Stimulated activated CD4-positive, alpha-beta T cell treated with anti-CD3 and anti-CD28 coated beads, Interleukin-4, amount 100 ng/mL, for 1 hour (primary cell): ENCODE data around the gene ZNF213.

Experiments used
- DNase-seq: peaks from one replicate; pipeline ENCODE4 v3.0.0-alpha.2; 2020

The ZNF213 gene

DNA sequence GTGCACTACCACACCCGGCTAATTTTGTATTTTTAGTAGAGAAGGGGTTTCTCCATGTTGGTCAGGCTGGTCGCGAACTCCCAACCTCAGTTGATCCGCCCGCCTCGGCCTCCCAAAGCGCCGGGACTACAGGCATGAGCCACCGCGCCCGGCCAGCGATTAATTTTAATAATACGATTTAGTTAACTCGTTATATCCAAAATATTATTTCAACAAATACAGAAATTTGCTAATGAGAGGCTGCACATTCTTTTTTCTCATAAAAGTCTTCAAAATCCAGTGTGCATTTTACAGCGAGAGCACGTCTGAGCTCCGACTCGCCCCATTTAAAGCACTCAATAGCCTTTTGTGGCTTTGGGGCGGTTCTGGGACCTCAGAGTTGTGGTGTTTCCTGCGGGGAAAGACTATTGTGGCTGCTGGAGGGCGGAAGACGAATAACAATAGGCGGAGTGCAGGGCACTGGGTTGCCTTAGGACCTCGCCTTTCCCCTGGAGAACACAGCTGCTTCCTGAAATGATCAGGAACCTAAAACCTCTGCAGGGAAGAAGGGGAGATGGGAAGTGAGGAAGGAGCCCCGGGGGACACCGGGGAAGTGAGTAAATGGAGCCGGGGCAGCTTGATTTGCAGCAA is 32.9 kb upstream of the ZNF213 start:
- DNase-seq = peak; percentile 13

DNA sequence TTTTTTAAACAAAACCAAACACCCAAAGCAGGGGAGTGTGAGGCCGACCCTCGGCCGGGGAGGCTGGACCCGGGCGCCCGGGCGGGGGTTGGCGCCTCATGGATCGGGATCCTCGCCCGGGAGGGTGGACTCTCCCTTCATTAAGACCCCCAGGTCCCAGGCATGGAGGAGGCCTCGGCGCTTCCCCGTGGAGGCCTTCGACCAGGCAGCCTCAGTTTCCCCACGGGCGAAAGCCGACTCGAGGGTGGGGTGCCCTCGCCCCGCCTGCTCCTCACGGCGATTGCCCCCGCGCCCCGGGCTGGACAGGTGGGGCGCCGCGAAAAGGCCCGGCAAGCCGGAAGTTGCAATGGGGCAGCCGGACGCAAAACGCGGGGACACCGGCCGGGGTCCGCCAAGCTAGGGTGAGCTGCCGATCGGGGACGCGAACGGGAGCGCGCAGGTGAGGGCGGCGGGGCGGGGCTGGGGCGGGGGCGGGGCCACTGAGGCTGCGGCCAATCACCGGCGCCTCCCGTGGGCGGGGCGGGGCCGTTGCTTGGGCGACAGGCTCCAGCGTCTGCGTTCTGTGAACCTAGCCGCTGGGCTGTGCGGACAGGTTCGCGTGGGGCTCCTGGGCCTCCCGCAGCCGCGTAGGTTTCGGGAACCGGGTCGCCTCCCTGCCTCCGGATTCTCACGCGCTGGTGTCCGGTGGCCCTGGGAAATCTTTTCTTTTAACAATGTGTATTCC is 28.5 kb upstream of the ZNF213 start:
- peak; percentile 91 for DNase-seq

DNA sequence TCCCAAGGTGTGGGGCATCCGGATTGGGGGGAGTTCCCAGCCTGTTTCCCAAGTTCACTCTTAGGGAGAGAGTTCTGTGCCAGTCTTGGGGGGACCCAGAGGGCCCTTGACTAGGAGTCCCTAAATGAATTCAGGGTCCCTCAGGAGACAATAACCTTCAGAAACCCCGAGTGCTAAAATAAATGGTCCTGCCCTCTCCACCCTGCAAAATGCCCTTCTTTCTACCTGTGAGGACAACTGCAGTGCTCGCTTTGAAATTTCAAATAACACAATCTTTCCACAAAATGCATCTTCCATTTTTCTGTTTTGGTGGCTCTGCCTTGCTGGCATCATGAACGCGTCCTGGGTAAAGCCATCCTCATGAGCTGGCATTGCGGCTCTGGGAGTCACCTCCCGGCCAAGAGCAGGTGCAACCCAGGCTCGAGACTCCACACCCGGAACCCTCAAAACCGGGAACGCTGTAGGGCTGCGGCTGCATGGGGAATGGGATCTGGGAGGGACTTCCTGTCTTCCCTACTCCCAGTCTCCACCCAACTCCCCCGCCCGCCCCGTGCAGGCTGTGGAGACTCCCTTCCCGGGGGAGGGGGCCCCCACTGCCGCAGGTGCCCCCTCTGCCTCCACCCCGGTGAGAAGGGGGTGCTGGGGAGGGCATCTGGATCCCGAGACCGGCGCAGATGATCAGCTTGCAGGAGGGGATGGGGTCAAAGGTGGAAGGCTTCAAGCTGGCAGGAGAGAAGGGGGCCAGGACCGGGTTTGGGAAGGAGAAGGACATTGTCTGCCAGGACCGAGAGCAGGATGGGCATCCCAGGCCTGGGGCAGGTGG is 22.6 kb upstream of the ZNF213 start, which contains the start of gene ZNF205:
Gene ZNF205 (plus strand): TSS at position 529 of the 823 bp plus-strand sequence. CDS start 845 bp downstream, outside the sequence.
- no peak for DNase-seq

DNA sequence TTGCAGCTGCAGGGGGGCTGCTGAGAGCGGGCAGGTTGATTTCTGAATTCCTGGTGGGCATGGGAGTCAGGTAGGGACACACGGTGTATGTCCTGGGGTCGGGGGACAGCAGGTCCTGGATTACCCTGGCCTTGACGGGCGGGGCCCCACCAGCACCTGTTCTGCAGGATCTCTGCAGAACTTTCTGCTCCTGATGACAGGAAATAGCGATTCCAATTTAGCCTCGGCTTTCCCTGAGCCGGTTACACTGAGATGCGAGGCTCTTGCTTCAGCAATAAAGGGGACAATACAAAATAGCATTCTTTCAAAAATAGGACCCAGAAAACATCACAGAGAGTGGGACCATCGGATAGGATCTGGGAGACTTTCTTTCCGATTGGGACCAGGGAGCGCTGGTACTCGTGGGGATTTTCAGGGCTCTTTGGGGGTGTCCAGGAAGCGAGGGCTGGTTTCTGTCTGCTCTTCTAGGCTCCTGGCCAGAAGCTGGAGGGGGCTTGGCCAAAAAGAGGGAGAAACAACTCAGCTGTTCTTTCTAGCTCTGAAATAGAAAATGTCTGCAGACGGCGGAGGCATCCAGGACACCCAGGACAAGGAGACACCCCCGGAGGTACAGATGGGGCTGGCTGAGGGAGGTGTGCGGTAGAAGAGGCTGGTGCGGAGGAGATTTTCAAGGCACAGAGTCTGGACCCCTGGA is 21.8 kb upstream of the ZNF213 start:
- no peak for DNase-seq

DNA sequence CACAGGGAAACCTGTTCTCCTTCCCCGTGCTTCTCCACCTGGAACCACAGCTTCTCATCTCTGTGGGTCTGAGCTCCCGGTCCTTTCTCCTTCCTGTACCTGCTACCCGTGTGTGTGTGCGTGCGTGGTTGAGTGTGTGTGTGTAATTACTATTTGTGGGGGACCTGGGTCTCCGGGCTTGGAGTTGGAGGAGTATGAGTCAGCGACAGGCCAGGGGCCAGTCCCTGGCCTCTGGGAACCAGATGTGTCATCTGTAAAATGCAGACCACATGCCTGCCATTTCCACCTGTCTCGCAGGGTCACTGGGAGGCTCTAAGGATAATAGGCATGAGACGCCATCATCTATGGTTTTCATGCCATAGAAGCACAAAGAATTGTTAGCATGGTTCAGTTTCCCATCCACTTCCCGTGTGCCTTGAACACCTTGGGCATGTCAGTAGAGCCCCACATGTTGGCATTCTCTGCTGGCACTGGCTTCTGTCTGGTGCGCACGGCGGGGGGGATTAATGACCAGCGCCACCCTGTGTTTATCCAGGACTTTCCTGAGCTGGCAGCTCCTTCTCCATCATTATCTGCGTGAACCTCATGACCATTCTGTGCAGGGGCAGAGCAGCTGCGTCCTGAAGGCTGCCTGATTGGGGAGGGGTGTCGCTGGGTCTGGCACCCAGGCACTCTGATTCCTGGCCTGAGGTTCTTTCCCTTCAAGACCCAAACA is 20.9 kb upstream of the ZNF213 start:
- no peak for DNase-seq

DNA sequence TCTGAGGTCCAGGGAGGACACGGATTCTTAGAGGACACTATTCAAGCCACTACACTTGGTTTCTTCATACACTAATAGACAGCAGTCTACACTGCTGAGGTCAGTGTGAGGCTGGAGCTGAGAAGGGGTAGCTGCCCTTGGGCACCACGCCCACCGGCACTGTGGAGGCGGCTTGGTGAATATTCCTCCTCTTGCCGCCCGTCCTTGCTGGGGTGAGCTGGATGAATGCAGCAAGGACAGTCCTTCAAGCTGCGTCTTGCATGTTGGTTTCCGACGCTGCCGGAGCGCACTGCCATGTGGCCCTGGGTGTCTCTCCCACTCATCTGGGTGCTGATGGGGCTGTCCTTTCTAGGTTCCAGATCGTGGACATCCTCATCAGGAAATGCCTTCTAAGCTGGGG is 19.8 kb upstream of the ZNF213 start:
- no peak for DNase-seq

DNA sequence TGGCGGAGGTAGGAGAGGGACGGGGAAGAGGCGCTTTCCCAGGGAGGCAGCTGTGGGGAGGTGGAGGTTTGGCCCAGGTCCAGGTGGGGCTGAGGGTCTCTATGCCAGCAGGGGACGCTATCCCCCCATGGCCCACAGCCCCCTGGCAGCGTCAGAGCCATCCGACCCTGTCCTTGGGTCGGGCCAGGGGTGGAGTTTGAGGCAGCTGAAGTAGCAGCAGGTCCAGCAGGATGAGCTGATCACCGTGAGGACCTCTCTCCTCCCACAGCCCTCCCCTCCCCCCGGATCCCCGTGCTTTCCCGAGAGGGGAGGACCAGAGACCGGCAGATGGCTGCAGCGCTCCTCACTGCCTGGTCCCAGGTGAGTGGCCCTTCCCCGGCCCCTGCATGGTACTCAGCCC is 19.3 kb upstream of the ZNF213 start:
- DNase-seq = no peak

DNA sequence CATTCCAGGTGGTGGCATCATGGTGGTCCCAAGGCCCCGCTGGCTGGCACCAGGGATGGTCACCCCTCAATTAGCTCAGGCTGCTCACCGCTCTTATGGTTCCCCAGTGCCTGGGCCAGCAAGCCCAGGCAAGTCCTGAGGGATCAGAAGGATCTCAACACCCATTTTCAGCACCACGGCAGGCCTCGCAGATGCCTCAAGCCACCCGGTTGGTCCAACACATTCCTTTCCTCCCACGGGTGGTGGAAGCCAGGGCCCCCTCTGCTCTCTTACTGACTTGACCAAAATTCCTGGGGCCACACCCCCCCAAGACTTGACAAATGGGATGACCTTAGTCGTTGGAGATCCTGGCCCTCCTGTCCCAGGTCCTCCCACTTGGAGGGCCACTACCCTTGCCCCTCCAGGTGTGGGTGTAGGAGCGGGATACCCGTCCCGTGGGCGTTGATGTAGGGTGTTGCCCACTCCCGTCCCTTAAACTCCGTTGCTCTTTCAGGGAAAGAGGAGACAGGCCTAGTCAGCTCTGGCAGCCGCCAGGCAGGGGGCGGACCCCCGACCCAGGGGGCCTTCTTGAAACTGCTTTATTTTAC is 16.5 kb upstream of the ZNF213 start:
- no peak for DNase-seq

DNA sequence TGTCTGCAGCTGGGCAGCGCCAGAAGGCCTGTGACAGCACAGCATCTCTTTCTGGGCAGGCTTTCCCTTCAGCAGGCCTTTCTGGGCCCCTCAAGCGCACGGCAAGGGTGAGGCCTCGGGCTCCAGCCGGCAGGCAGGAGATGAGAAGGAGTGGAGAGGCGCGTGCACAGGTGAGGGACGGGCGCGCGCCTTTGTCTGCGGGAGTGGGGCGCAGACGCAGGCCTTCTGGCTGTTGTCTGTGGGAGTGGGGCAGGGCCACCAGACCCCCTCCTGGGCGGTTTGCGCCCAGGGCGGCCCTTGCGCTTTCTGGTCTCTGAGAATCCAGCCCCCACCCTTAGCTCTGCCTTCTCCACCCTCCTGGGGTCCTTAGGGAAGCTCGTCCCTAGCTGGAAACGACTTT is 16.0 kb upstream of the ZNF213 start:
- no peak for DNase-seq

DNA sequence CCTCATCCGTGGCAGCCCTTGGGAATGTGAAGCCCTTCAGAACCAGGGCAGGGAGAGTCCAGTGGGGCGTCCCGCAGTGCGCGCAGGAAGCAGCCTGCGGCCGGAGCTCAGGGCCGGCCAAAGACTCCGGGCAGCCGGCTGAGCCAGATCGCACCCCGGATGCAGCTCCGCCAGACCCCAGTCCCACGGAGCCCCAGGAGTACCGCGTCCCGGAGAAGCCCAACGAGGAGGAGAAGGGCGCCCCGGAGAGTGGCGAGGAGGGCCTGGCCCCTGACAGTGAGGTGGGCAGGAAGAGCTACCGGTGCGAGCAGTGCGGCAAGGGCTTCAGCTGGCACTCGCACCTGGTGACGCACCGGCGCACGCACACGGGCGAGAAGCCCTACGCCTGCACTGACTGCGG is 15.5 kb upstream of the ZNF213 start:
- DNase-seq = no peak

DNA sequence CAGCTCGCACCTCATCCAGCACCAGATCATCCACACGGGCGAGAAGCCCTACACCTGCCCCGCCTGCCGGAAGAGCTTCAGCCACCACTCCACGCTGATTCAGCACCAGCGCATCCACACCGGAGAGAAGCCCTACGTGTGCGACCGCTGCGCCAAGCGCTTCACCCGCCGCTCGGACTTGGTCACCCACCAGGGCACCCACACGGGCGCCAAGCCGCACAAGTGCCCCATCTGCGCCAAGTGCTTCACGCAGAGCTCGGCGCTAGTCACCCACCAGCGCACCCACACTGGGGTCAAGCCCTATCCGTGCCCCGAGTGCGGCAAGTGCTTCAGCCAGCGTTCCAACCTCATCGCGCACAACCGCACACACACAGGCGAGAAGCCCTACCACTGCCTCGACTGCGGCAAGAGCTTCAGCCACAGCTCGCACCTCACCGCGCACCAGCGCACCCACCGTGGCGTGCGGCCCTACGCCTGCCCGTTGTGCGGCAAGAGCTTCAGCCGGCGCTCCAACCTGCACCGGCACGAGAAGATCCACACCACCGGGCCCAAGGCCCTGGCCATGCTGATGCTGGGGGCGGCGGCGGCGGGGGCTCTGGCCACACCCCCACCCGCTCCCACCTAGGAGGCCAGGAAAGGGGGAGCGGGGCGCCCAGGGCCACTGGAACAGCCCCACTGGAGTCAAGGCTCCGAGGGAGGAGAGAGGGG is 15.0 kb upstream of the ZNF213 start:
- DNase-seq = no peak

DNA sequence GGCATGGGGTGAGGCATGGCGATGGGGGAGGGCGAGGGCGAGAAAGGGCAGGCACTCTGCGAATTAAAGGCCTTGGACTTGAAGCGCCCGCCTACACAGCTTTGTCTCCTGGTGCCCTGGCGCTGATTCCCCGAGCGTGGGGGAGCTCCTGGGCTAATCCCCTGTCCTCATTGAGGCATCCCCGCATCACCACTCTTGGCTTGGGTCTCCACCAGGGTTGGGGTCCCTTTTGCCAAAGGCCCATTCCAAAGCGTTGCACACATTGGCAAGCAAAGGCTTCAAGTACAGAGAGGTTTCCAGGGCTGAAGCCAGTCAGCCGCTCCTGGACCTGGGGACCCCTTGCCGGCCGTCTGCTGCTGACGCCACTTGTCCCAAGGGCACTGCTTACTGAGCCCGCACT is 14.4 kb upstream of the ZNF213 start:
- DNase-seq = no peak

DNA sequence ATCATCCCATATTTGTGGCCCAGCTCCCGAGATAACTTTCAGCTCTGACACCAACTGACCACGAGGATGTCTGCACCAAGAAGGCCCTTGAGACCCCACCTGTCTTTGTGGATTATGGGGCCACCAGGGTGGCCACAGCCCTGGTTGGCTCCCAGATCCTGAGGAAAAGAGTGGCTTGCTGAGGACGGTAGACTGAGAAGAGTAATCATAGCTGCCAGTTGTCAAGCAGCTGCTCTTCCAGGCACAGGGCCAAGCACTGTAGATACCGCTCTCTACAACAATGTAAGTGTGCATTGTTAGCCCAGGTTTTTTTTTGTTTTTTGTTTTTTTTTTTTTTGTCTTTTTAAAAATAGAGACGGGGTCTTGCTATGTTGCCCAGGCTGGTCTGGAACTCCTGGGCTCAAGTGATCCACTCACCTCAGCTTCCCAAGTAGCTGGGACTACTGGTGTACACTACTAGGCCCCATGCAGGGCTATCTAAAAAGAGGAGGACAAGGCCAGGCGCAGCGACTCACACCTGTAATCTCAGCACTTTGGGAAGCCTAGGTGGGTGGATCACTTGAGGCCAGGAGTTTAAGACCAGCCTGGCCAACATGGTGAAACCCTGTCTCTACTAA is 12.9 kb upstream of the ZNF213 start:
- no peak for DNase-seq

DNA sequence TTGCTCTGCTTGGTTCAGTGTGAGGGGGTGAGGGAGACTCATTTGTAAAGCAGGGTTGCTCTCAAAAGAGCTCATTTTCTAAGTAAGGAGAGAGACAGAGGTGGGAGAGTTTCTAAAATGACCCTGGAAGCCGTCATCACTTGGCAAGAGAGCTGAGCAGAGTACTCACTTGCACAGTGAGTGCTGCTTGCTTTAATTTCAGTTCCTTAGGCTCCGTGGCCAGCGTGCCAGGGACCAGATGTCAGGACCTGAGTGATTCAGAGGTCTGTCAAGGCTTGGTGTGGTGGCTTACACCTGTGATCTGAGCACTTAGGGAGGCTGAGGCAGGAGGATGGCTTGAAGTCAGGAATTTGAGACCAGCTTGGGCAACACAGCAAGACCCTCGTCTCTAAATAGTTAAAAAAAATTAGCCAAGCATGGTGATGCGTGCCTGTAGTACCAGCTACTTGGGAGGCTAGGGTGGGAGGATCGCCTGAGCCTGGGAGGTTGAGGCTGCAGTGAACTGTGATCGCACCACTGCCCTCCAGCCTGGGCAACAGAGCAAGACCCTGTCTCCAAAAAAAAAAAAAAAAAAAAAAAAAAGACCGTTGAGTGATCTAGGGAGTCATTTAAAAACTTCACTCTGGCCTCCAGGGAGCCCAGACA is 11.8 kb upstream of the ZNF213 start:
- DNase-seq = no peak

DNA sequence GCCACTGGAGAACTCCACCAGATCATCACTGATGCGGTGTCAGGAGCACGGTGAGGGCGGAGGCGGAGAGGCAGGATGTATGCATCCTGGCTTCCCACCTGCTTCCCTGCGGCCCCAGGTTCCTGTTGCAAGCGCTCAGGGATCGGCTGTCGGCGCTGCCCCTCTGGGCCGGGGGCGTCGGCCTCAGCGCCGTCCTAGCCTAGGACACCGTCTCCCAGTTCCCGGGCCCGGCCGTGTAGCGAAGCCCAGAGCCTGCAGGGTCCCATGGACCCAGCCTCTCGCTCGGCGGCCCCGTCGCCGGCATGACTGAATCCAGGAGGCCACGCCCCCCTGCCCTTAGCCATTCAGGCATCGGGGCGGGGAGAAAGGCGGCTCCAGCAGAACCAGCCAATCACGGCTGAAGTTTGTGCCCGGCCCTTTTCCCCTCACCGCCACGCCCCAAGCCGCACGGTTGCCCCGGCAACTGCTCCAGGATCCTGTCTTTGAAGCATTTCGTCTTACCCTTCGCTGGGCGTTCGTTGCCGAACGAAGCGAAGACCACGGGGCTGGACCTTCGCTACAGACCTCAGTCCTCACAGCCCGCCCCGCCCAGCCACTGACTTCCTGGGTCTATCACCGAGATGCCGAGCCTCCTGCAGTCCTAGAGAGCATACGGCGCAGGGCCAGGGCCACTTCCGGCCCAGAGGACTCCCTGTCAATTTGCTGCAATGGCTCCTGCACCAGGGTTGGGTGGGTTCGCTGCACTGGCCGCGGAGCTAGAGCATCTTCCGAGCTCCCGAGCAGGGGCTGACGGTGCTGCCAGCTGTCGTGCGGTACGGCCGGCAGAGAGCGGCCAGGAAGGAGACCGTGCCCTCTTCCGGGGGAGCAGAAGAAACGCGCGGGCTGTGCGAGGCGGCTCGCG is 10.6 kb upstream of the ZNF213 start:
- peak; percentile 98 for DNase-seq

DNA sequence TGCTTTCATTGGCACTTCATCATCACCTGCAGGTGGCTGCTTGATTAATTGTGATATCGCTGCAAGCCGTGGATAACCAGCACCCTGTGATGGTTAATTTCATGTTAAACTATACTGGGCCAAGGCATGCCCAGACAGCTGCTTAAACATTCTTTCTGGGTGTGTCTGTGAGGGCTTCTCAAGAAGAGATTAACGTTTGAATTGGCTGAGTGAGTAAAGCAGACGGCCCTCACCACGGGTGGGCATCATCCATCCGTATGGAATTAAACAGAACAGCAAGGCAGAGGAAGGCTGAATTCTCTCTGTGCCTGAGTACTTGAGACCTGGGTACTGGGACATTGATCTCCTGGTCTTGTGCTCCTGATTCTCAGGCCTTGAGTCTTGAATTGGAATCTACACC is 7.1 kb upstream of the ZNF213 start:
- DNase-seq = no peak

DNA sequence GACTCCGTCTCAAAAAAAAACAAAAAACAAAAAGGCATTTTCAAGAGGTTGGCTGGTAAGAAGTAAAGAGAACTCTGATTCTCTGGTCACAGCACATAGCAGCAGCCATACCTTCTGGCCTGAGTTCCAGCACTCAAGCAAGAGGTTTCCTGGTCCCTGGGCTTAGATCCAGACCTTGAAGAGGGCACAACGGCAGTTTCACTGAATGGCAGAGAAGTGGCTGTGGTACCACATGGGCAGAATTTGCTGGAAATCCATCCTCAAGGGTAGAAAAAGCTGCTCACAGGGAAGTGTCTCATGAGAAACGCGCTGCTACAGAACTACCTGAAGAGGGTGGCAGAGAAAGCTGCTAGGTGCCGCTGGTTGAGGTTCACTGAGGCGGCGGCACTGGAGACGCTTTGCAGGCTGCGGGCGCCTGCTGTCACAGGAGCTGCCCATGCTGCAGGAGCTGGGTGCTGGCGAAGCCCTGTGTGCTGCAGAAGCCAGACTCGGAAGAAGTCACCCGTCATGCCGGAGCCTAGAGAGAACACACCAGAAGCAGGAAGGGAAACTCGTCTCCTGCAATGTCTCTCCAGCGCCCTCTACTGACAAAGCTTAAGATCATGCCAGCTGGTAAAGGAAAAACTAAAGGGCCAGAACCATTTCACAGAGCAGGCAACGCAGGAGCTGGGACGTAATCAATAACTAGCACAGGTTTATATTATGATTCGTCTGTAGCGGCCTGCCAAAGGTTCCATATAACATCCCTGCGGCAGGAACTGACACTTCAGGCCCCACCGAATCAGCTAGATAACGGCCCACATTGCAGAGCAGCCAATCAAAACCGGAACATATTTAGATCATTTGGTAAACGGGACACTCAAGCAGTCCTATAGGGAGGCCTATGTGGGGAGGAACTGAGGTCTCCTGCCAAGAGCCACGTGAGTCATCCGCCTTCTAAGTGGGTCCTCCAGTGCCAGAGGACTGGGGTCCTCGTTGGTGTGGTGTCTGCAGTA is 5.4 kb upstream of the ZNF213 start:
- DNase-seq = peak; percentile 63

DNA sequence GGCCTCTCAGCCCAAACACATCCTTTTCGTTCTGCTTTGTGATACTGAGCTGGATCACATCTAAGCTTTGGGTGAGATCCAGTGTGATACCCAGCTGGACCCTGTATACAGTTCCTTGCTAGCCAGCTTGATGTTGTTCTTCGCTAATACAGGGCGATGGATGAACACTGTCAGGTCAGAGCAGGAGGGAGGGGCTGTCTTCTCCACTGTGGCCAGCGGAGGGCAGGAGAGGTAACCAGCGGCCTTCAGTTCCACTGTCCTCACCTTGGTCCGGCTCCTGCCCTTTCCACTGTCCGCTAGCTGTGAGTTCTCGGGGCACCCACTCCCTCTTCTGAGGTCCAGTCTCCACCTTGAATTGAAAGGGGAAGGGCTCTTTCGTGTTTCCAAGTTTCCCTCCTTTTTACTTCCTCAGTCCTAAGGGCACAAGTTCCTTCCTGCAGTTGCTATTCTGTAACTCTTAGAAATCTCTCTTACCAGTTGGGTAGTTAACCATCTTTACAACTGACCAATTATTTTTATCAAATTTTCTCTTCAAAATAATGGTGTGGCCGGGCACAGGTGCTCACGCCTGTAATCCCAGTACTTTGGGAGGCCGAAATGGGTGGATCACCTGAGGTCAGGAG is 3.0 kb upstream of the ZNF213 start:
- peak; percentile 54 for DNase-seq
